SU-DHL-6 (cell line): ENCODE results near the gene STIM2.

Source experiments
- EZH2phosphoT487 ChIP-seq: fragments of 200-600 bp; sonication (generic), shearing (Covaris generic); conservative IDR thresholded peaks from 2 replicates; pipeline ENCODE4 v1.6.1; 2018; ENCODE audit warnings: mild to moderate bottlenecking, antibody characterized with exemption, low read length, moderate library complexity, mixed read lengths
- TF ChIP-seq, protein P1 (sequence below): fragments of 200-600 bp; sonication (generic); IDR thresholded peaks from one replicate; pipeline ENCODE4 v1.5.1; 2017; ENCODE audit warnings: antibody characterized with exemption, mild to moderate bottlenecking, low read length, moderate library complexity; ENCODE audit not compliant: insufficient read depth, poor library complexity, severe bottlenecking

- TF ChIP-seq, protein P1, sequence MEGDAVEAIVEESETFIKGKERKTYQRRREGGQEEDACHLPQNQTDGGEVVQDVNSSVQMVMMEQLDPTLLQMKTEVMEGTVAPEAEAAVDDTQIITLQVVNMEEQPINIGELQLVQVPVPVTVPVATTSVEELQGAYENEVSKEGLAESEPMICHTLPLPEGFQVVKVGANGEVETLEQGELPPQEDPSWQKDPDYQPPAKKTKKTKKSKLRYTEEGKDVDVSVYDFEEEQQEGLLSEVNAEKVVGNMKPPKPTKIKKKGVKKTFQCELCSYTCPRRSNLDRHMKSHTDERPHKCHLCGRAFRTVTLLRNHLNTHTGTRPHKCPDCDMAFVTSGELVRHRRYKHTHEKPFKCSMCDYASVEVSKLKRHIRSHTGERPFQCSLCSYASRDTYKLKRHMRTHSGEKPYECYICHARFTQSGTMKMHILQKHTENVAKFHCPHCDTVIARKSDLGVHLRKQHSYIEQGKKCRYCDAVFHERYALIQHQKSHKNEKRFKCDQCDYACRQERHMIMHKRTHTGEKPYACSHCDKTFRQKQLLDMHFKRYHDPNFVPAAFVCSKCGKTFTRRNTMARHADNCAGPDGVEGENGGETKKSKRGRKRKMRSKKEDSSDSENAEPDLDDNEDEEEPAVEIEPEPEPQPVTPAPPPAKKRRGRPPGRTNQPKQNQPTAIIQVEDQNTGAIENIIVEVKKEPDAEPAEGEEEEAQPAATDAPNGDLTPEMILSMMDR, result no peak
- no peak for TF ChIP-seq EZH2phosphoT487
These were observed 11.0 kb downstream of the STIM2 start for GRCh38 chr4:26871611-26872010.
